Mesendoderm (in vitro differentiated cells): Measurements from ENCODE around the gene GUK1.

Experiments used
- DNase-seq: peaks from one replicate; pipeline ENCODE4 v3.0.0; 2013
- H2AK5ac ChIP-seq: 2 replicates; pipeline ENCODE4 v1.6.1; 2013; ENCODE audit warnings: low read length, inconsistent platforms
- H2BK120ac ChIP-seq: 2 replicates; pipeline ENCODE4 v1.6.1; 2013; ENCODE audit warnings: low read depth, mild to moderate bottlenecking, low read length, moderate library complexity, mixed read lengths
- H2BK15ac ChIP-seq: replicated peaks from 2 replicates; pipeline ENCODE4 v1.6.1; 2013; ENCODE audit warnings: low read depth, mild to moderate bottlenecking, moderate library complexity
- H2BK5ac ChIP-seq: 2 replicates; pipeline ENCODE4 v1.6.1; 2013; ENCODE audit warnings: low read length, inconsistent platforms
- H3K18ac ChIP-seq: 2 replicates; pipeline ENCODE4 v1.6.1; 2013; ENCODE audit warnings: mild to moderate bottlenecking, low read length, mixed read lengths
- H3K23ac ChIP-seq: one replicate; pipeline ENCODE4 v1.6.1; 2013; ENCODE audit warnings: low read length
- H3K27ac ChIP-seq: 2 replicates; pipeline ENCODE4 v1.5.1; 2013; ENCODE audit warnings: low read depth, mild to moderate bottlenecking, inconsistent platforms, low read length, moderate library complexity
- H3K27me3 ChIP-seq: 2 replicates; pipeline ENCODE4 v1.6.1; 2013; ENCODE audit warnings: low read length, control low read depth, mild to moderate bottlenecking, inconsistent platforms; ENCODE audit not compliant: insufficient read depth, poor library complexity
- H3K36me3 ChIP-seq: 2 replicates; pipeline ENCODE4 v1.6.1; 2013; ENCODE audit warnings: low read length, inconsistent platforms; ENCODE audit not compliant: control insufficient read depth, insufficient read depth
- H3K4ac ChIP-seq: one replicate; pipeline ENCODE4 v1.6.1; 2013; ENCODE audit warnings: low read depth, mild to moderate bottlenecking, low read length, moderate library complexity
- H3K4me1 ChIP-seq: 2 replicates; pipeline ENCODE4 v1.6.1; 2013; ENCODE audit warnings: low read depth, low read length, inconsistent platforms; ENCODE audit not compliant: control insufficient read depth
- H3K4me2 ChIP-seq: 2 replicates; pipeline ENCODE4 v1.6.1; 2013; ENCODE audit warnings: low read length
- H3K4me3 ChIP-seq: 2 replicates; pipeline ENCODE4 v1.5.1; 2013; ENCODE audit warnings: mild to moderate bottlenecking, low read length
- H3K56ac ChIP-seq: one replicate; pipeline ENCODE4 v1.6.1; 2013; ENCODE audit warnings: low read length
- H3K79me1 ChIP-seq: 2 replicates; pipeline ENCODE4 v1.6.1; 2013; ENCODE audit warnings: low read length, inconsistent platforms
- H3K79me2 ChIP-seq: 2 replicates; pipeline ENCODE4 v1.6.1; 2013; ENCODE audit warnings: mild to moderate bottlenecking, low read length; ENCODE audit not compliant: control insufficient read depth, insufficient read depth
- H3K9ac ChIP-seq: 2 replicates; pipeline ENCODE4 v1.6.1; 2013; ENCODE audit warnings: low read length, inconsistent platforms
- H4K5ac ChIP-seq: one replicate; pipeline ENCODE4 v1.6.1; 2013; ENCODE audit warnings: low read length
- H4K8ac ChIP-seq: one replicate; pipeline ENCODE4 v1.6.1; 2013; ENCODE audit warnings: low read depth, mild to moderate bottlenecking, control low read depth, low read length, moderate library complexity
- WGBS: extraction: QIAGEN DNeasy Blood & Tissue Kit; methylation state at CpG from one replicate; pipeline ENCODE4 v1.1.7; 2013; ENCODE audit warnings: low lambda C conversion rate, missing lambda C conversion rate; ENCODE audit not compliant: insufficient coverage; ENCODE audit errors: extremely low coverage; 5-methylcytosine and 5-hydroxymethylcytosine counted together

The GUK1 gene

DNA sequence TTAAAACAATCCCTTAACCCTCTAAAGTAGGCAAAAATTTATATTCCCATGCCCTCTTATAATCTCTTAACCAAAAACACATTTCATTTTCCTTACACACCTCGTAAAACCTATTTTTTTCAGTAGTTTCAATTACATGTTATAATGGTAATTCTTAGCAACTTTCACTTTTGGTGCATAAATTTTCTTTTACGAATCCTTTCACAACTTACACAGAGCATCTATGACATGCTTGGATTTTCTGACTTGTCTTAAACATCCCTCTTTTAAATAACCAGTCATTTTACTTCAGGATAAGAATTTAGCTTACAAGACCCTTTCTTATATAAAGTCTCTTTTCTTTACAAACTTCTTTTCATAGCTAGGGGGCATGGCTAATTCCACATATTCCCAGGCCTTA is 22.0 kb upstream of the GUK1 start:
- Histone ChIP-seq H2BK5ac (no peak overlapping the region), H3K27ac (no peak overlapping the region), H3K27me3 (no peaks in the 10 kb centered on the region), H4K5ac (no peak overlapping the region), H3K18ac (no peak overlapping the region), H2BK120ac (no peak overlapping the region), H3K4ac (no peak overlapping the region), H3K79me1 (no peaks in the 10 kb centered on the region), H2BK15ac (no peak overlapping the region), H2AK5ac (no peak overlapping the region), H3K23ac (no peak overlapping the region), H3K4me3 (no peak overlapping the region), H3K9ac (no peak overlapping the region), H3K4me2 (no peak overlapping the region), H3K4me1 (no peaks in the 10 kb centered on the region), H3K56ac (no peak overlapping the region), H3K36me3 (no peaks in the 10 kb centered on the region), H4K8ac (no peak overlapping the region), H3K79me2 (no peaks in the 10 kb centered on the region)
- 100% methylated on average over 1 of the region's 2 CpGs for WGBS
- peak; percentile 51 for DNase-seq

DNA sequence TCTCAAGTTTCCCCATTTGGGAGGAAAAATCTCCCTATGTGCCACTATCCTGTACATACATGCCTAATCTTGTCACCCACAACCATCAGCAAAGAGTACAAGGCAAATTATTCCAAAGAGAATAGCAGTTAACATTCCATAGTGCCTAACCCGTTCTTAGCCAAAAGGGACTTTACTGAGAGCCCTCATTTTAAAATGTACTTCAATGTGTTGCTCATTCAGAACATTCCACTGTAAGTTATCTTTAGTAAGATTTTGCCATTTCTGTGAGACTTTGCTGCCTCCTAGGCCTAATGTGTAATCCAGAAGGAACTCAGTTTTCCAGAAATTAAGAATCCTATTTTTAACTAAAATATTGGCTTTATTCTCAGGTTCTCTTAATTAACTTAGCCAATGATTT is 19.7 kb upstream of the GUK1 start:
- no peak overlapping the region for H2BK15ac ChIP-seq
- no peaks in the 10 kb centered on the region for H3K79me1 ChIP-seq
- H2BK120ac ChIP-seq = no peak overlapping the region
- no peak overlapping the region for H2BK5ac ChIP-seq
- no peak overlapping the region for H3K4me2 ChIP-seq
- H3K4me3 ChIP-seq = no peak overlapping the region
- no CpG with 5 or more reads among the region's 1 CpG for WGBS
- H3K18ac ChIP-seq = no peak overlapping the region
- H3K4ac ChIP-seq = no peak overlapping the region
- no peak overlapping the region for H4K5ac ChIP-seq
- no peak overlapping the region for H3K9ac ChIP-seq
- H3K56ac ChIP-seq = no peak overlapping the region
- H4K8ac ChIP-seq = no peak overlapping the region
- H3K27ac ChIP-seq = no peak overlapping the region
- no peak overlapping the region for H3K23ac ChIP-seq
- no peaks in the 10 kb centered on the region for H3K36me3 ChIP-seq
- no peaks in the 10 kb centered on the region for H3K4me1 ChIP-seq
- no peak for DNase-seq
- H3K27me3 ChIP-seq = no peaks in the 10 kb centered on the region
- no peaks in the 10 kb centered on the region for H3K79me2 ChIP-seq
- no peak overlapping the region for H2AK5ac ChIP-seq

DNA sequence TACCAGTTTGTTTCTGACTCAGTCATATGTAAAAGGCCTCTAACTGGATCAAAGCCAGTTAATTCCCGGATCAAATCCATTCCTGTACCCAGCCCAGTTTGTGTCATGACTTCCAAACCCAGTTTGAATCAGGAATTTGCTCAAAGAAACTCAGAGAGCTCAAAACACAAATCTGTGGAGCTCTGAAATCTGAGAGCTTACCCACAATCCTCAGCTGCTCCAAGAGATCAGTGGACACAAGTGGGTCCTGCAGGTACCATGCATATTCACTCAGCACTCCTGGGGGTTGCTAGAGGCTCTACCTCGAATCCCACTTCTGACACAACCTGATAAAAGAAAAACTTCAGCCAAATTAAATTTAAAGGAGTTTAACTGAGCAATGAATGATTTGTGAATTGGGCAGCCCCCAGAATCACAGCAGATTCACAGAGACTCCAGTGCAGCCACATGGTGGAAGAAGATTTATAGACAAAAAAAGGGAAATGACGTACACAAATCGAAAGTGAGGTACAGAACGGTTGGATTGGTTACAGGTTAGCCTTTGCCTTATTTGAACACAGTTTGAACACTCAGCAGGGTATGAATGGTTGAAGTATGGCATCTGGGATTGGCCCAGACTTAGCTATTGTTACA is 19.1 kb upstream of the GUK1 start:
- Histone ChIP-seq H4K5ac (no peak overlapping the region), H3K27me3 (no peaks in the 10 kb centered on the region), H3K4me3 (no peak overlapping the region), H2BK120ac (no peak overlapping the region), H2AK5ac (no peak overlapping the region), H2BK5ac (no peak overlapping the region), H2BK15ac (no peak overlapping the region), H3K4ac (no peak overlapping the region), H3K27ac (no peak overlapping the region), H3K79me1 (no peaks in the 10 kb centered on the region), H3K18ac (no peak overlapping the region), H3K79me2 (no peaks in the 10 kb centered on the region), H3K36me3 (no peaks in the 10 kb centered on the region), H4K8ac (no peak overlapping the region), H3K4me2 (no peak overlapping the region), H3K9ac (no peak overlapping the region), H3K23ac (no peak overlapping the region), H3K56ac (no peak overlapping the region), H3K4me1 (no peaks in the 10 kb centered on the region)
- DNase-seq = no peak
- WGBS = no CpG with 5 or more reads among the region's 5 CpGs

DNA sequence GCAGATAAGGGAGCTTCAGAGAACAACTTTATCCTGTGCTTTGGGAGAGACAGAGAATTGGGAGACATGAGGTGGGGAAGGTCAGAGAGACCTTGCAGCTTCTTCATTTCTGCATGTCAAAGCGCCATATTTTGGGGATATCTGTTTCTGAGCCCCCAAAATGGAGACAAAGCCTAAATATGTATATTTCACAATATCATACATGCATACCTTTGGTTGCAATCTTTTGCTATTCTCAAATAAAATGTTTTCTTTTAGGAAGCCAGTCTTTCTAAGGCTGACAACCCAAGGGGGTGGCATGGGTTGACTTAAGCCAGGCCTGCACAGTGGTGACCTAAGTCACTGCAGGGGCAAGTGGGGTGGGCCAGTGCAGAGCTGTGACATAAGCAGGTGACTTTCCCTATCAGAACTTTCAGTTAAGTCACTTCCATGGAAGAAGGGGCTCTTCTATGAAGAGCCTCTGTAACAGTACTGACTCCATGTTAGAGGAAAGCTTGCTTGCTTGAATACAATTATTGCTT is 17.1 kb upstream of the GUK1 start:
- H3K36me3 ChIP-seq = no peaks in the 10 kb centered on the region
- no peak overlapping the region for H3K27ac ChIP-seq
- no peak overlapping the region for H2BK5ac ChIP-seq
- H2AK5ac ChIP-seq = no peak overlapping the region
- no peak overlapping the region for H3K23ac ChIP-seq
- H3K4me1 ChIP-seq = no peaks in the 10 kb centered on the region
- no peak overlapping the region for H2BK15ac ChIP-seq
- H4K5ac ChIP-seq = no peak overlapping the region
- no peak overlapping the region for H3K4me2 ChIP-seq
- no CpG with 5 or more reads among the region's 1 CpG for WGBS
- no peaks in the 10 kb centered on the region for H3K79me1 ChIP-seq
- H3K4ac ChIP-seq = no peak overlapping the region
- H4K8ac ChIP-seq = no peak overlapping the region
- no peaks in the 10 kb centered on the region for H3K27me3 ChIP-seq
- H2BK120ac ChIP-seq = no peak overlapping the region
- no peak overlapping the region for H3K18ac ChIP-seq
- H3K56ac ChIP-seq = no peak overlapping the region
- no peak overlapping the region for H3K4me3 ChIP-seq
- no peaks in the 10 kb centered on the region for H3K79me2 ChIP-seq
- no peak overlapping the region for H3K9ac ChIP-seq
- DNase-seq = no peak

DNA sequence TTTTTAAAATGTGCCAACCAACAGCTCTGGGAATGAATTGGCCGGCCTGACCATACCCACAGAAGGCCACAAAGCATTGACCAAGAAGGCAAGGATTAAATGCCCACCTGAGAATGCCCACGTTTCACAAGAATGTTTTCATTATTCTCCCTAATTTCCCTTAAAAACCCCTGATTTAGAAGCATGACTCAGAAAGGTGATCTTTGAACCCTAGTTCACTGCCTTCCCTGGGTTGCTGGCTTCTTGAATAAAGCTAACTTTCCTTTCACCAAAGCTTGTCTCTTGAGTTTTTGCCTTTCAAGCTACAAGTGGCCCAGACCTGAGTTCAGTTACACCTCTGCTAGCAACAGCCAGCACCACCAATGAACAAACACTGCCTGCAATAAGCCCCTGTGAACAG is 16.6 kb upstream of the GUK1 start:
- Histone ChIP-seq H3K18ac (no peak overlapping the region), H3K4me2 (no peak overlapping the region), H3K79me1 (no peaks in the 10 kb centered on the region), H3K4me1 (no peaks in the 10 kb centered on the region), H2BK120ac (no peak overlapping the region), H4K5ac (no peak overlapping the region), H3K4ac (no peak overlapping the region), H2BK5ac (no peak overlapping the region), H3K27me3 (no peaks in the 10 kb centered on the region), H3K23ac (no peak overlapping the region), H3K79me2 (no peaks in the 10 kb centered on the region), H3K27ac (no peak overlapping the region), H3K9ac (no peak overlapping the region), H3K36me3 (no peaks in the 10 kb centered on the region), H2BK15ac (no peak overlapping the region), H3K56ac (no peak overlapping the region), H3K4me3 (no peak overlapping the region), H4K8ac (no peak overlapping the region), H2AK5ac (no peak overlapping the region)
- no peak for DNase-seq
- no CpG with 5 or more reads among the region's 2 CpGs for WGBS

DNA sequence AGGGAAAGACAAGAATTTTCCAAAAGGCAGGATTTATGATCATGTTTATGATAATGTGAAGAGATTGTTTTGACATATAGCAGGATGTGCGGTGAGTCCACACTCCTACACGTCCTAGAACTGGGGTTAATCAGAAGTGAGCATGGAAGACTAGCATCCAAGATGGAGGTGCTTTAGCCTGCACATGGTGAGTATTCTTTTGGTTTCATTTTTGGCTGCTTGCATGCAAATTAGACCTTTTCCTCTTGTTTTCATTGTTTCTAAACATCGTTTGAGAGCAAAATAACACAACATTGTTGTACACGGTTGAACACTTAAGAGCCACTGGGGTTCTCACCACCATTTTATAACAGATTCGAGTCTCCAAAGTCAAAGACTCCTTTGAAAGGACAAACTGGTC is 14.9 kb upstream of the GUK1 start:
- H3K4me2 ChIP-seq = no peak overlapping the region
- WGBS = no CpG with 5 or more reads among the region's 5 CpGs
- no peak overlapping the region for H2BK15ac ChIP-seq
- no peak overlapping the region for H3K27ac ChIP-seq
- no peak overlapping the region for H2BK120ac ChIP-seq
- no peak overlapping the region for H2AK5ac ChIP-seq
- H3K36me3 ChIP-seq = no peaks in the 10 kb centered on the region
- H3K18ac ChIP-seq = no peak overlapping the region
- H3K4me3 ChIP-seq = no peak overlapping the region
- H3K56ac ChIP-seq = no peak overlapping the region
- no peak overlapping the region for H3K23ac ChIP-seq
- no peak overlapping the region for H4K8ac ChIP-seq
- no peak overlapping the region for H3K4ac ChIP-seq
- no peaks in the 10 kb centered on the region for H3K4me1 ChIP-seq
- H2BK5ac ChIP-seq = no peak overlapping the region
- no peak overlapping the region for H4K5ac ChIP-seq
- no peaks in the 10 kb centered on the region for H3K79me1 ChIP-seq
- H3K27me3 ChIP-seq = no peaks in the 10 kb centered on the region
- H3K79me2 ChIP-seq = no peaks in the 10 kb centered on the region
- no peak overlapping the region for H3K9ac ChIP-seq
- DNase-seq = no peak
